Liver (tissue), 9 donors: ENCODE results near the gene COL6A2. TPM values are rescaled to one million over a fixed set of nuclear protein-coding genes. Genes with fewer than 3 reads are reported as not detected.

Experiments
- DNase-seq: peaks from one replicate; pipeline ENCODE4 v3.0.0-alpha.2; 2017; ENCODE audit warnings: low spot score
- H3K27ac ChIP-seq, 2 donors: one replicate each; pipeline ENCODE4 v1.7.0; 2013; ENCODE audit warnings: inconsistent platforms in 2 of 2, low read length in 2 of 2, control low read depth in 1 of 2, low read depth in 1 of 2, mild to moderate bottlenecking in 1 of 2
- H3K27me3 ChIP-seq, 4 donors: one replicate each; pipeline versions ENCODE4 v1.6.1 to v1.7.0; 2013; ENCODE audit warnings: low read length in 3 of 4, inconsistent platforms in 1 of 4, mild to moderate bottlenecking in 1 of 4, moderate library complexity in 1 of 4; ENCODE audit not compliant: control insufficient read depth in 4 of 4, insufficient read depth in 4 of 4
- H3K36me3 ChIP-seq, 4 donors: one replicate each; pipeline versions ENCODE4 v1.6.1 to v1.7.0; 2013; ENCODE audit warnings: low read length in 3 of 4, mild to moderate bottlenecking in 3 of 4, low read depth in 1 of 4, moderate library complexity in 1 of 4; ENCODE audit not compliant: control insufficient read depth in 4 of 4, insufficient read depth in 3 of 4
- H3K4me1 ChIP-seq, 4 donors: one replicate each; pipeline versions ENCODE4 v1.6.1 to v1.7.0; 2013; ENCODE audit warnings: low read length in 3 of 4, mild to moderate bottlenecking in 3 of 4, moderate library complexity in 1 of 4; ENCODE audit not compliant: control insufficient read depth in 4 of 4, insufficient read depth in 4 of 4
- H3K4me3 ChIP-seq, 3 donors: one replicate each; pipeline versions ENCODE4 v1.6.1 to v1.7.0; 2013; ENCODE audit warnings: low read length in 3 of 3, control low read depth in 1 of 3, low read depth in 1 of 3, mild to moderate bottlenecking in 1 of 3
- H3K9ac ChIP-seq, 2 donors: one replicate each; pipeline ENCODE4 v1.7.0; 2013; ENCODE audit warnings: low read length in 2 of 2, mild to moderate bottlenecking in 2 of 2, moderate library complexity in 2 of 2, control low read depth in 1 of 2, low read depth in 1 of 2
- H3K9me3 ChIP-seq, 4 donors: one replicate each; pipeline versions ENCODE4 v1.6.1 to v1.7.0; 2013; ENCODE audit warnings: low read length in 3 of 4; ENCODE audit not compliant: control insufficient read depth in 4 of 4
- EGR1 ChIP-seq, 2 donors: IDR thresholded peaks; 2 replicates each; pipeline ENCODE4 v1.6.1; 2016 to 2018; ENCODE audit warnings: antibody characterized with exemption in 2 of 2, low read depth in 2 of 2
- GABPA ChIP-seq, 2 donors: IDR thresholded peaks in 1 of 2; conservative IDR thresholded peaks in 1 of 2; 2 replicates each; pipeline ENCODE4 v1.6.1; 2016; ENCODE audit warnings: antibody characterized with exemption in 2 of 2, mild to moderate bottlenecking in 1 of 2, moderate library complexity in 1 of 2
- HNF4A ChIP-seq, 2 donors: conservative IDR thresholded peaks; 2 replicates each; pipeline ENCODE4 v1.6.1; 2016; ENCODE audit warnings: antibody characterized with exemption in 2 of 2, mild to moderate bottlenecking in 2 of 2
- HNF4G ChIP-seq: IDR thresholded peaks from 2 replicates; pipeline ENCODE4 v1.6.1; 2016; ENCODE audit warnings: antibody characterized with exemption
- JUND ChIP-seq, 2 donors: IDR thresholded peaks; 2 replicates each; pipeline ENCODE4 v1.6.1; 2016; ENCODE audit warnings: antibody characterized with exemption in 2 of 2
- RAD21 ChIP-seq, 2 donors: IDR thresholded peaks; 2 replicates each; pipeline ENCODE4 v1.6.1; 2016; ENCODE audit warnings: antibody characterized with exemption in 2 of 2, mild to moderate bottlenecking in 2 of 2
- TAF1 ChIP-seq: conservative IDR thresholded peaks from 2 replicates; pipeline ENCODE4 v1.6.1; 2016; ENCODE audit warnings: antibody characterized with exemption, mild to moderate bottlenecking
- YY1 ChIP-seq: IDR thresholded peaks from 2 replicates; pipeline ENCODE4 v1.6.1; 2016; ENCODE audit warnings: antibody characterized with exemption, mild to moderate bottlenecking
- WGBS: extraction: QIAGEN DNeasy Blood & Tissue Kit; methylation state at CpG from one replicate; pipeline ENCODE4 v1.1.7; 2013; 5-methylcytosine and 5-hydroxymethylcytosine counted together
- polyA plus RNA-seq, 2 donors: library from polyadenylated mRNA; stranded (reverse) in 1 of 2; unstranded in 1 of 2; fragments of 200-250 nt in 1 of 2; fragments of >200 nt in 1 of 2; fragmentation: Nextera tagmentation in 1 of 2; extraction: Ambion mirVana in 1 of 2; gene quantifications; one replicate each; pipeline versions ENCODE4 v1.2.1 to v1.2.3, GENCODE V29; 2013 to 2015
- total RNA-seq, 2 donors: library from RNA; depleted of rRNA; stranded (reverse); fragments of >200 nt; gene quantifications; one replicate each; pipeline ENCODE4 v1.2.3, GENCODE V29; 2014
- TF ChIP-seq, protein P1 (sequence below): IDR thresholded peaks from 2 replicates; pipeline ENCODE4 v1.6.1; 2016; ENCODE audit warnings: antibody characterized with exemption
- TF ChIP-seq, protein P2 (sequence below): fragments of 150-350 bp; IDR thresholded peaks from 2 replicates; pipeline ENCODE4 v1.5.1; 2017; ENCODE audit warnings: improper control_type of control experiment, low read depth, low read length; ENCODE audit not compliant: missing input control
- TF ChIP-seq, protein P3 (sequence below): IDR thresholded peaks from 2 replicates; pipeline ENCODE4 v1.6.1; 2016; ENCODE audit warnings: antibody characterized with exemption, mild to moderate bottlenecking
- TF ChIP-seq, protein P4 (sequence below): IDR thresholded peaks from 2 replicates; pipeline ENCODE4 v1.6.1; 2016; ENCODE audit warnings: antibody characterized with exemption
- TF ChIP-seq, protein P5 (sequence below): IDR thresholded peaks from 2 replicates; pipeline ENCODE4 v1.6.1; 2016; ENCODE audit warnings: antibody characterized with exemption
- donor health status: healthy.
- donor health status: healthy.
- donor health status: healthy.
- donor health status: healthy.
- donor health status: healthy.

Gene COL6A2
- total and polyA plus RNA-seq, 4 donors = 5.8 to 80.8 (median 41.7) TPM

GRCh38 chr21:46081862-46082712 is 15.8 kb upstream of the COL6A2 start:
- peak; percentile 25 for DNase-seq
- H3K4me1 ChIP-seq = no peaks in the 10 kb centered on the region
- H3K36me3 ChIP-seq = no peaks in the 10 kb centered on the region
- no peaks in the 10 kb centered on the region for H3K9me3 ChIP-seq
- no peak overlapping the region for H3K4me3 ChIP-seq
- no peak overlapping the region for H3K9ac ChIP-seq
- TF ChIP-seq, protein P1, sequence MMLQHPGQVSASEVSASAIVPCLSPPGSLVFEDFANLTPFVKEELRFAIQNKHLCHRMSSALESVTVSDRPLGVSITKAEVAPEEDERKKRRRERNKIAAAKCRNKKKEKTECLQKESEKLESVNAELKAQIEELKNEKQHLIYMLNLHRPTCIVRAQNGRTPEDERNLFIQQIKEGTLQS = no peak
- no peak for TF ChIP-seq HNF4G
- no peak for TF ChIP-seq RAD21 (IDR thresholded peaks at IDR 0.05)
- TF ChIP-seq, protein P2, sequence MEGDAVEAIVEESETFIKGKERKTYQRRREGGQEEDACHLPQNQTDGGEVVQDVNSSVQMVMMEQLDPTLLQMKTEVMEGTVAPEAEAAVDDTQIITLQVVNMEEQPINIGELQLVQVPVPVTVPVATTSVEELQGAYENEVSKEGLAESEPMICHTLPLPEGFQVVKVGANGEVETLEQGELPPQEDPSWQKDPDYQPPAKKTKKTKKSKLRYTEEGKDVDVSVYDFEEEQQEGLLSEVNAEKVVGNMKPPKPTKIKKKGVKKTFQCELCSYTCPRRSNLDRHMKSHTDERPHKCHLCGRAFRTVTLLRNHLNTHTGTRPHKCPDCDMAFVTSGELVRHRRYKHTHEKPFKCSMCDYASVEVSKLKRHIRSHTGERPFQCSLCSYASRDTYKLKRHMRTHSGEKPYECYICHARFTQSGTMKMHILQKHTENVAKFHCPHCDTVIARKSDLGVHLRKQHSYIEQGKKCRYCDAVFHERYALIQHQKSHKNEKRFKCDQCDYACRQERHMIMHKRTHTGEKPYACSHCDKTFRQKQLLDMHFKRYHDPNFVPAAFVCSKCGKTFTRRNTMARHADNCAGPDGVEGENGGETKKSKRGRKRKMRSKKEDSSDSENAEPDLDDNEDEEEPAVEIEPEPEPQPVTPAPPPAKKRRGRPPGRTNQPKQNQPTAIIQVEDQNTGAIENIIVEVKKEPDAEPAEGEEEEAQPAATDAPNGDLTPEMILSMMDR = no peak
- TF ChIP-seq TAF1 = no peak
- TF ChIP-seq, protein P3, sequence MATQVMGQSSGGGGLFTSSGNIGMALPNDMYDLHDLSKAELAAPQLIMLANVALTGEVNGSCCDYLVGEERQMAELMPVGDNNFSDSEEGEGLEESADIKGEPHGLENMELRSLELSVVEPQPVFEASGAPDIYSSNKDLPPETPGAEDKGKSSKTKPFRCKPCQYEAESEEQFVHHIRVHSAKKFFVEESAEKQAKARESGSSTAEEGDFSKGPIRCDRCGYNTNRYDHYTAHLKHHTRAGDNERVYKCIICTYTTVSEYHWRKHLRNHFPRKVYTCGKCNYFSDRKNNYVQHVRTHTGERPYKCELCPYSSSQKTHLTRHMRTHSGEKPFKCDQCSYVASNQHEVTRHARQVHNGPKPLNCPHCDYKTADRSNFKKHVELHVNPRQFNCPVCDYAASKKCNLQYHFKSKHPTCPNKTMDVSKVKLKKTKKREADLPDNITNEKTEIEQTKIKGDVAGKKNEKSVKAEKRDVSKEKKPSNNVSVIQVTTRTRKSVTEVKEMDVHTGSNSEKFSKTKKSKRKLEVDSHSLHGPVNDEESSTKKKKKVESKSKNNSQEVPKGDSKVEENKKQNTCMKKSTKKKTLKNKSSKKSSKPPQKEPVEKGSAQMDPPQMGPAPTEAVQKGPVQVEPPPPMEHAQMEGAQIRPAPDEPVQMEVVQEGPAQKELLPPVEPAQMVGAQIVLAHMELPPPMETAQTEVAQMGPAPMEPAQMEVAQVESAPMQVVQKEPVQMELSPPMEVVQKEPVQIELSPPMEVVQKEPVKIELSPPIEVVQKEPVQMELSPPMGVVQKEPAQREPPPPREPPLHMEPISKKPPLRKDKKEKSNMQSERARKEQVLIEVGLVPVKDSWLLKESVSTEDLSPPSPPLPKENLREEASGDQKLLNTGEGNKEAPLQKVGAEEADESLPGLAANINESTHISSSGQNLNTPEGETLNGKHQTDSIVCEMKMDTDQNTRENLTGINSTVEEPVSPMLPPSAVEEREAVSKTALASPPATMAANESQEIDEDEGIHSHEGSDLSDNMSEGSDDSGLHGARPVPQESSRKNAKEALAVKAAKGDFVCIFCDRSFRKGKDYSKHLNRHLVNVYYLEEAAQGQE = no peak
- TF ChIP-seq YY1 = no peak
- TF ChIP-seq, protein P4, sequence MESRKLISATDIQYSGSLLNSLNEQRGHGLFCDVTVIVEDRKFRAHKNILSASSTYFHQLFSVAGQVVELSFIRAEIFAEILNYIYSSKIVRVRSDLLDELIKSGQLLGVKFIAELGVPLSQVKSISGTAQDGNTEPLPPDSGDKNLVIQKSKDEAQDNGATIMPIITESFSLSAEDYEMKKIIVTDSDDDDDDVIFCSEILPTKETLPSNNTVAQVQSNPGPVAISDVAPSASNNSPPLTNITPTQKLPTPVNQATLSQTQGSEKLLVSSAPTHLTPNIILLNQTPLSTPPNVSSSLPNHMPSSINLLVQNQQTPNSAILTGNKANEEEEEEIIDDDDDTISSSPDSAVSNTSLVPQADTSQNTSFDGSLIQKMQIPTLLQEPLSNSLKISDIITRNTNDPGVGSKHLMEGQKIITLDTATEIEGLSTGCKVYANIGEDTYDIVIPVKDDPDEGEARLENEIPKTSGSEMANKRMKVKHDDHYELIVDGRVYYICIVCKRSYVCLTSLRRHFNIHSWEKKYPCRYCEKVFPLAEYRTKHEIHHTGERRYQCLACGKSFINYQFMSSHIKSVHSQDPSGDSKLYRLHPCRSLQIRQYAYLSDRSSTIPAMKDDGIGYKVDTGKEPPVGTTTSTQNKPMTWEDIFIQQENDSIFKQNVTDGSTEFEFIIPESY = no peak
- no peak for TF ChIP-seq GABPA (IDR thresholded peaks at IDR 0.05 in 1 of 2, conservative IDR thresholded peaks at IDR 0.05 in 1 of 2)
- TF ChIP-seq, protein P5, sequence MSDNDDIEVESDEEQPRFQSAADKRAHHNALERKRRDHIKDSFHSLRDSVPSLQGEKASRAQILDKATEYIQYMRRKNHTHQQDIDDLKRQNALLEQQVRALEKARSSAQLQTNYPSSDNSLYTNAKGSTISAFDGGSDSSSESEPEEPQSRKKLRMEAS = no peak
- no peak for TF ChIP-seq EGR1 (IDR thresholded peaks at IDR 0.05; ENCODE audit: low read depth in 2 of 2)
- no peaks in the 10 kb centered on the region for H3K27me3 ChIP-seq
- 82% methylated on average over 35 of the region's 35 CpGs for WGBS
- H3K27ac ChIP-seq = no peak overlapping the region

GRCh38 chr21:46082713-46082962 is 15.3 kb upstream of the COL6A2 start:
- no peaks in the 10 kb centered on the region for H3K9me3 ChIP-seq
- WGBS = 89% methylated on average over 5 of the region's 5 CpGs
- DNase-seq = peak; percentile 27

More at GRCh38 chr21:46082713-46082962, 15.3 kb upstream of the COL6A2 start:
- Histone ChIP-seq H3K9ac (no peak overlapping the region), H3K27me3 (no peaks in the 10 kb centered on the region), H3K4me1 (no peaks in the 10 kb centered on the region), H3K27ac (no peak overlapping the region), H3K4me3 (no peak overlapping the region), H3K36me3 (no peaks in the 10 kb centered on the region)
- TF ChIP-seq, protein P1 = no peak
- TF ChIP-seq HNF4G = no peak
- no peak for TF ChIP-seq JUND (IDR thresholded peaks at IDR 0.05)
- no peak for TF ChIP-seq HNF4A (conservative IDR thresholded peaks at IDR 0.05)
- no peak for TF ChIP-seq YY1
- no peak for TF ChIP-seq EGR1 (IDR thresholded peaks at IDR 0.05; ENCODE audit: low read depth in 2 of 2)
- TF ChIP-seq RAD21 (IDR thresholded peaks at IDR 0.05) = no peak
